ENCODE data around the gene FRRS1.
"Not testable (repeated sequence)": the region's sequence is repeated elsewhere in the genome, so short reads cannot be mapped to it uniquely, and the experiment has no call there.

Gene FRRS1

DNA sequence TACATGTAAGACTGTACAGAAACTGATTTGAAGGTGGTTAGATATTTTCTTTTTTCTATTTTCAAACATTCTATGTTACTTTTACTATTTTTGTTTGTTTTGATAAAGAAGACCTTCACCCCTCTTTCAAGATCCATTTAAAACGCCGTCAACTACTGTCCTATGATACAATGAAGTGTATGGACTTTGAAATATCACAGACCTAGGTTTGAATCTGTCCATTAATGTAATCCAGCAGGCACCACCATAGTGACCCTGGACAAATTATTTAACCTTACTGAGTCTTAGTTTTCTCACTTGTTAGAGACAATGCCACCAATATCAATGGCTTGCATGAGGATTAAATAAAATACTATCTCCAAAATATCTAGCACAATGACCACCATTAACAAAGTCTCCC, 2.0 kb downstream of the FRRS1 start:
- H3K4me2 ChIP-seq (ENCODE audit: low read length): no peak overlapping the region
- H3K9ac ChIP-seq (ENCODE audit: low read depth, low read length): no peak overlapping the region
- no peaks in the 10 kb centered on the region for H3K27me3 ChIP-seq (ENCODE audit: control insufficient read depth, insufficient read depth, low read length)
- peaks cover 19% of the 10 kb centered on the region for H3K4me1 ChIP-seq (ENCODE audit: control insufficient read depth, insufficient read depth, low read length)
- no peaks in the 10 kb centered on the region for H3K9me3 ChIP-seq (replicated peaks; ENCODE audit: low read length)
- no peaks in the 10 kb centered on the region for H3K36me3 ChIP-seq (ENCODE audit: insufficient read depth, low read length)
- no peak overlapping the region for H3K4me3 ChIP-seq (ENCODE audit: low read length)

DNA sequence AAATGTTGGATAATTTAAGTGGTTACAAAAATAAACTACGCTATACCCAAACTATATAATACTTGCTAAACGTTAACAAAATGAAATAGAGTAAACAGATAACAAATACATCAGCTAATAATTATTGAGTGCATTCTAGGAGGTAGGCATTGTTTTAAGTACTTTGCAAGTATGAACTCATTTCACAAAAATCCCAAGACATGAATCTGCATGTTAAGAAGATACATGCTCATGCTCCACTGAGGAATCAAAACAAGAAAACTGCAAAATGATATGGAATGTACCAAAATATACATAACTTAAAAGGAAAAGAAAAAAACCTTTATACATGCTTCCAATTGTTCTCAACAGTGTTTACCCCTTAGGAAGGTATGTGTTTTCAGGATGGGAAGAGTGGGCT, 2.5 kb downstream of the FRRS1 start:
- no peak overlapping the region for H3K4me2 ChIP-seq (ENCODE audit: low read length)
- H3K9me3 ChIP-seq (replicated peaks; ENCODE audit: low read length): no peaks in the 10 kb centered on the region
- H3K9ac ChIP-seq (ENCODE audit: low read depth, low read length): no peak overlapping the region
- no peak overlapping the region for H3K4me3 ChIP-seq (ENCODE audit: low read length)
- peaks cover 19% of the 10 kb centered on the region for H3K4me1 ChIP-seq (ENCODE audit: control insufficient read depth, insufficient read depth, low read length)
- H3K27me3 ChIP-seq (ENCODE audit: control insufficient read depth, insufficient read depth, low read length): no peaks in the 10 kb centered on the region
- H3K36me3 ChIP-seq (ENCODE audit: insufficient read depth, low read length): no peaks in the 10 kb centered on the region

DNA sequence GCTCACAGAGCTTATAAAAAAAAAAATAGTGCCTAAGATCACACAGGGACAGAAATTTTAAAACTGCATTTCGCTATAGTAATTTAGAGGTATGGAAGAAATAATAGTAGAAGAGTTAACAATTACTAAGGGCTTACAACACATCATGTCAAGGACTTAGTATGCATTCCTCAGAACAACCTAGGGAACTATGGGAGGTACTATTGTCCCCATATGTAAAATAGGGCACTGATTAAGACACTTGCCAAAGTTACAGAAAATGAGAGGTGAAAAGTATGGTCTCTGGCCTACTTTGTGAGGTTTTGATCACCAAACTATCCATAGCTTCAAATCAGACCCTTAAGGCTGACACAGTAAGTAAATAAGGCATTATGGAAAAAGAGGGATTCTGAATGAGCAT, 4.7 kb downstream of the FRRS1 start:
- Histone ChIP-seq H3K27me3 (ENCODE audit: control insufficient read depth, insufficient read depth, low read length) (no peaks in the 10 kb centered on the region), H3K9me3 (replicated peaks; ENCODE audit: low read length) (no peaks in the 10 kb centered on the region), H3K36me3 (ENCODE audit: insufficient read depth, low read length) (no peaks in the 10 kb centered on the region), H3K4me1 (ENCODE audit: control insufficient read depth, insufficient read depth, low read length) (peaks cover 24% of the 10 kb centered on the region), H3K4me3 (ENCODE audit: low read length) (no peak overlapping the region), H3K4me2 (ENCODE audit: low read length) (no peak overlapping the region), H3K9ac (ENCODE audit: low read depth, low read length) (no peak overlapping the region)

DNA sequence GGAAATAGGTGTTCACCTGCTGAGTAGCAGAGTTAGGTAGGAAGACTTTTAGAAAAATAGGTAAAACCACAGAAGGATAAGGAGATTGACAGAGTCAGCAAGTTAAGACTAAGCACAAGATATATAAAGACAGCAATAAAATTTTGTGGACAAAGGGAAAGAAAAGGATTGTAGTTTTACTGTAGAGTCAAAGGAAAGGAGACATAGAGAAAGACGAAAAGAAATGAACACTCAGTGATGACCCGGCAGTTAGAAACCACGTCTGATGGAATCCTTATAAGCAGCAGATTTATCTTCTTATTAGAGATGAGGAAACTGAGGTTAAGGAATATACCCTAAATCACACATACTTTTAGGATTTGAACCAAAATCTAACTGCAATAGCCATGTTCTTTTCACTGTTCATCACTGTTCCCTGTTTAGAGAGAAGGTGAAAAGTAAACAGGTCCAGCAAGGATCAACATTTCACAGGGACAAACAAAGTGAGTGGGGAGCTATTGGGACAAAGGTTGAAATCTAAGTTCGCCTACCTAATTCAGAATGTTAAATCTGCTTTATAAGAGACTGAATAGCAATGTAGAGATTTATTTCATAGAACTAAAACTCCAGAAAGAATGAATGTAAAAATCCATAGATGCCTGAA, 6.8 kb downstream of the FRRS1 start:
- H3K9ac ChIP-seq (ENCODE audit: low read depth, low read length): no peak overlapping the region
- H3K4me1 ChIP-seq (ENCODE audit: control insufficient read depth, insufficient read depth, low read length): peaks cover 36% of the 10 kb centered on the region
- H3K27me3 ChIP-seq (ENCODE audit: control insufficient read depth, insufficient read depth, low read length): no peaks in the 10 kb centered on the region
- no peak overlapping the region for H3K4me3 ChIP-seq (ENCODE audit: low read length)
- no peaks in the 10 kb centered on the region for H3K9me3 ChIP-seq (replicated peaks; ENCODE audit: low read length)
- no peaks in the 10 kb centered on the region for H3K36me3 ChIP-seq (ENCODE audit: insufficient read depth, low read length)
- no peak overlapping the region for H3K4me2 ChIP-seq (ENCODE audit: low read length)

DNA sequence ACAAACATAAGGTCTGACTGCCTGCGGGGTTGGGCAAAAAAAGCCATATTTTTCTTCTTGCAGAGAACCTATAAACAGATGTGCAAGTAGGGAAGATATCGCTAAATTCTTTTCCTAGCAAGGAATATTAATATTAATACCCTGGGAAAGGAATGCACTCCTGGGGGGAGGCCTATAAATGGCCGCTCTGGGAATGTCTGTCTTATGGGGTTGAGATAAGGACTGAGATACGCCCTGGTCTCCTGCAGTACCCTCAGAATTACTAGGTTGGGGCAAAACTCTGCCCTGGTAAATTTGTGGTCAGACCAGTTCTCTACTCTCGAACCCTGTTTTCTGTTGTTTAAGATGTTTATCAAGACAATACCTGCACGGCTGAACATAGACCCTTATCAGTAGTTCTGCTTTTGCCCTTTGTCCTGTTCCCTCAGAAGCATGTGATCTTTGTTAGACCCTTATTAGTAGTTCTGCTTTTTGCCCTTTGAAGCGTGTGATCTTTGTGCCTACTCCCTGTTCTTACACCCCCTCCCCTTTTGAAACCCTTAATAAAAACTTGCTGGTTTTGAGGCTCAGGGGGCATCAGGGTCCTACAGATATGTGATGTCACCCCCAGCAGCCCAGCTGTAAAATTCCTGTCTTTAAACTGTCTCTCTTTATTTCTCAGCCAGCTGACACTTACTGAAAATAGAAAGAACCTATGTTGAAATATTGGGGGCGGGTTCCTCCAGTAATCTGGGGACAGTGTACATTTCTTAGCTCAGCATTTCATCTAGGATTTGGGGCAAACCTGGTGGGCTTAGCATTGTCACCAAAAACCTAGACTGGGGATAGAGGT, 7.5 kb downstream of the FRRS1 start:
- not testable (repeated sequence) for H3K36me3 ChIP-seq (ENCODE audit: insufficient read depth, low read length); H3K9ac ChIP-seq (ENCODE audit: low read depth, low read length); H3K4me2 ChIP-seq (ENCODE audit: low read length); H3K4me3 ChIP-seq (ENCODE audit: low read length); H3K27me3 ChIP-seq (ENCODE audit: control insufficient read depth, insufficient read depth, low read length); H3K9me3 ChIP-seq (replicated peaks; ENCODE audit: low read length)
- peaks cover 32% of the 10 kb centered on the region for H3K4me1 ChIP-seq (ENCODE audit: control insufficient read depth, insufficient read depth, low read length)

DNA sequence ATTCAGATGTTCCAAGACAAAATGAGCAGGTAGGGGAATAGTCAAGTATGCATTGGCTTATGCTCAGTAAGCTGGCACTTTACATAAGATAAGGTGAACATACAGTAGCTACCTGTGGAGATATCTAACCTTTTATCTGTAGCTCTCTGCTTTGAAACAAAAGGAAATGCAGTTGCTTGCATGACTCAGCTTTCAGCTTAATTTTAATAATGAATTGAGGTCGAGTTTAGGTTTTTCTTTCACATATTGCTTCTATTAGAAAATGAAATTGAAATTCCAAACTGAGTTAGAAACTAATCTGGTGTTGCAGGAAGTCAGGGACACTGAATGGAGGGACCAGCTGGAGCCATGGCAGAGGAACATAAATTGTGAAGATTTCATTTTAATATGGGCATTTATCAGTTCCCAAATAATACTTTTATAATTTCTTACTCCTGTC, 8.3 kb downstream of the FRRS1 start:
- H3K9me3 ChIP-seq (replicated peaks; ENCODE audit: low read length): no peaks in the 10 kb centered on the region
- peaks cover 31% of the 10 kb centered on the region for H3K4me1 ChIP-seq (ENCODE audit: control insufficient read depth, insufficient read depth, low read length)
- no peak overlapping the region for H3K4me2 ChIP-seq (ENCODE audit: low read length)
- no peaks in the 10 kb centered on the region for H3K36me3 ChIP-seq (ENCODE audit: insufficient read depth, low read length)
- no peak overlapping the region for H3K4me3 ChIP-seq (ENCODE audit: low read length)
- no peaks in the 10 kb centered on the region for H3K27me3 ChIP-seq (ENCODE audit: control insufficient read depth, insufficient read depth, low read length)
- no peak overlapping the region for H3K9ac ChIP-seq (ENCODE audit: low read depth, low read length)

DNA sequence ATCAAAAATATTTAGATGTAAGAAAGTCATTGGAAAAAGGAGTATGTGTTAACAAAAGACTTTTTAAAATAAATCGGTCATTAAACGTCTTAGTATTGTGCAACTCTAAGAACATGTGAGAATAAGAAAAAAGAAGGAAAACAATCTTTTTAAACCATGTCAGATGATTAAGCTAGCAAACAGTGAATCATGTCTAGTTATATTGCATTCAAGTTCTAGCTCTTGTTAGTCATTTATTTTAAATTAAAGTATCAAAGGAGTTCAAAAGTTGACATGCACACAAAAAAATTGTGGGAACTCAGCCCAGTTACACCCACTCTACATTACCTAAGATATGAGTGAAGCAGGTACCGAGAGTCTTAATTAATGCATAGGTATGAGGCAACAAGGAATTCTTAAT, 9.8 kb downstream of the FRRS1 start:
- Histone ChIP-seq H3K9ac (ENCODE audit: low read depth, low read length) (no peak overlapping the region), H3K4me2 (ENCODE audit: low read length) (no peak overlapping the region), H3K9me3 (replicated peaks; ENCODE audit: low read length) (no peaks in the 10 kb centered on the region), H3K4me3 (ENCODE audit: low read length) (no peak overlapping the region), H3K36me3 (ENCODE audit: insufficient read depth, low read length) (no peaks in the 10 kb centered on the region), H3K4me1 (ENCODE audit: control insufficient read depth, insufficient read depth, low read length) (peaks cover 20% of the 10 kb centered on the region), H3K27me3 (ENCODE audit: control insufficient read depth, insufficient read depth, low read length) (no peaks in the 10 kb centered on the region)

DNA sequence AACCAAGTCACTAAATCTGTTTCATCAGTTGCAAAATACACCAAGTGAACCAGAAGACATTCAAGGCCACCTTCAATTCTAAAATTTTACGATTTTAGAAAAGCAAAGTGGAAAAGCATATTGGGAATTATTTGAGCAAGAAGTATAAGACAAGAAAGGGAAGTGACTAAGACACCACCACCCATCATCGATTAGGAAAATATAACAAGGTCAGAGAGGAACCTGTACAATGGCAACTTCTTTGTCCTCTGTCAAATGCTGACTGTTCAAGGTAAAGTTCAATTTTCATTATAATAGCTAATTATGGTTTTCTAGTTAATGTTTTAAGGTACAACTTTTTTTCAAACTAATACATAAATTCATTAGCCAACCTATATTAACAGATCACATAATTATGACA, 10.8 kb downstream of the FRRS1 start:
- no peak overlapping the region for H3K9ac ChIP-seq (ENCODE audit: low read depth, low read length)
- no peaks in the 10 kb centered on the region for H3K36me3 ChIP-seq (ENCODE audit: insufficient read depth, low read length)
- no peak overlapping the region for H3K4me3 ChIP-seq (ENCODE audit: low read length)
- peaks cover 20% of the 10 kb centered on the region for H3K4me1 ChIP-seq (ENCODE audit: control insufficient read depth, insufficient read depth, low read length)
- no peaks in the 10 kb centered on the region for H3K9me3 ChIP-seq (replicated peaks; ENCODE audit: low read length)
- H3K27me3 ChIP-seq (ENCODE audit: control insufficient read depth, insufficient read depth, low read length): no peaks in the 10 kb centered on the region
- H3K4me2 ChIP-seq (ENCODE audit: low read length): no peak overlapping the region

DNA sequence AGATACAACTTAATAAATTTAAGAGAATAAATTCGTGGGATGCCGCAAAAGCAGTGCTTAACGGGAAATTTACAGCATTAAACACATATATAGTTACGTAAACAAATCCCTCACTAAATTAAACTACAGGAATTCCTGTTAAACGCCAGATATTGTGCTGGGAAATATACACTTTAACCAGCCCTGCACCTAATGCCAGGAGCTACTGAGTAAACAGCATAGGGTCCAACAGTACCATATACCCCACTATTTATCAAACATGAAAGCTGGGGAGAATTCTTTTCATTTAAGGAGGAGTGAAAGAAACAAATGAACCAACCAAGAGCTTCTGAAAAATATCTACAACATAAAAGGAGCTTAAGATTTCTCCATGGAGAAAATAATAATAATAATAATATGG, 11.7 kb downstream of the FRRS1 start:
- Histone ChIP-seq H3K36me3 (ENCODE audit: insufficient read depth, low read length) (no peaks in the 10 kb centered on the region), H3K4me2 (ENCODE audit: low read length) (no peak overlapping the region), H3K27me3 (ENCODE audit: control insufficient read depth, insufficient read depth, low read length) (no peaks in the 10 kb centered on the region), H3K9me3 (replicated peaks; ENCODE audit: low read length) (no peaks in the 10 kb centered on the region), H3K4me1 (ENCODE audit: control insufficient read depth, insufficient read depth, low read length) (peaks cover 20% of the 10 kb centered on the region), H3K9ac (ENCODE audit: low read depth, low read length) (no peak overlapping the region), H3K4me3 (ENCODE audit: low read length) (no peak overlapping the region)

DNA sequence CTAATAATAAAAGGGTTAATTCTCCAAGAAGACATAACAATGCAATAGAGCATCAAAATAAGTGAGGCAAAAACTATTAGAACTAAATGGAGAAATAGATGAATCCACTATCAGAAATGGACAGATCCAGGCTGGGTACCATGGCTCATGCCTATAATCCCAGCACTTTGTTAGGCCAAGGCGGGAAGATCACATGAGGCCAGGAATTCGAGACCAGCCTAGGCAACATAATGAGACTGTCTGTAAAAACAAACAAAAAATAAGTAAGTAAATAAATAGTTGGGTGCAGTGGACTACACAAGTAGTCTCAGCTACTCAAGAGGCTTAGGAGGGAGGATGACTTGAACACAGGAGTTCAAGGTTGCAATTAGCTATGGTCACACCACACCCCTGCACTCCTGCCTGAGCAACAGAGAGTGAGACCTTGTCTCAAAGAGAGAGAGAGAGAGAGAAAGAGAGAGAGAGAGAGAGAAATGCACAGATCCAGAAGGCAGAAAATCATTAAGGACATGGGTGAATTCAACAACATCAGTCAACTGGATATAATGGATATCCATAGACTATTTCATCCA, 12.3 kb downstream of the FRRS1 start:
- no peak overlapping the region for H3K9ac ChIP-seq (ENCODE audit: low read depth, low read length)
- no peak overlapping the region for H3K4me3 ChIP-seq (ENCODE audit: low read length)
- peaks cover 20% of the 10 kb centered on the region for H3K4me1 ChIP-seq (ENCODE audit: control insufficient read depth, insufficient read depth, low read length)
- H3K36me3 ChIP-seq (ENCODE audit: insufficient read depth, low read length): no peaks in the 10 kb centered on the region
- H3K27me3 ChIP-seq (ENCODE audit: control insufficient read depth, insufficient read depth, low read length): no peaks in the 10 kb centered on the region
- H3K4me2 ChIP-seq (ENCODE audit: low read length): no peak overlapping the region
- H3K9me3 ChIP-seq (replicated peaks; ENCODE audit: low read length): no peaks in the 10 kb centered on the region

DNA sequence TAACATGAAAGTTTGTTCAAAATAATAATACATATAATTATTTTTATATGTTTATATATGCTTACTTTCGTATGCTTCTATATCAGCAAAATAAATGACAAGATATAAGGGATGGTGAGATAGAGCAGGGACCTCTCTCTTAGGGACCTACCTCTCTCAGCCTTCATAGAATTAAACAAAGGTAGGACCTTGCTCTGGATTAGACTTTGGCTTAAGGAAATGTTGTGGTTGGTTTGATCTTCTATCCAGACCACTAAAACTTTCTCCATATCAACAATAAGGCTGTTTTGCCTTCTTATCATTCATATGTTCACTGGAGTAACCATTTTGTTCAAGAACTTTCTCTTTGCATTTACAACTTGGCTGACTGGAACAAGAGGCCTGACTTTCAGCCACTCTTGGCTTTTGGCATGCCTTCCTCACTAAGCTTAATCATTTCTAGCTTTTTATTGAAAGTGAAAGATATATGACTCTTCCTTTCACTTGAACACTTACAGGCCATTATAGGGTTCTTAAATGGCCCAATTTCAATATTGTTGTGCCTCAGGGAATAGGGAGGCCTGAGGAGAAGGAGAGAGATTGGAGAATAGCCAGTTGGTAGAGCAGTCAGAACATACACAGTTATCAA, 14.4 kb downstream of the FRRS1 start:
- no peak overlapping the region for H3K9ac ChIP-seq (ENCODE audit: low read depth, low read length)
- no peak overlapping the region for H3K4me3 ChIP-seq (ENCODE audit: low read length)
- H3K27me3 ChIP-seq (ENCODE audit: control insufficient read depth, insufficient read depth, low read length): no peaks in the 10 kb centered on the region
- no peaks in the 10 kb centered on the region for H3K9me3 ChIP-seq (replicated peaks; ENCODE audit: low read length)
- H3K36me3 ChIP-seq (ENCODE audit: insufficient read depth, low read length): no peaks in the 10 kb centered on the region
- no peak overlapping the region for H3K4me2 ChIP-seq (ENCODE audit: low read length)
- peaks cover 21% of the 10 kb centered on the region for H3K4me1 ChIP-seq (ENCODE audit: control insufficient read depth, insufficient read depth, low read length)
